Tibial artery (tissue), 4 donors: ENCODE data around the gene AFF3.

Experiments
- DNase-seq, 2 donors: peaks; one replicate each; pipeline ENCODE4 v3.0.0-alpha.2; 2019
- H3K27ac ChIP-seq, 2 donors: fragments of 200-600 bp; sonication (generic) in 1 of 2; 1 replicate in 1 of 2; 2 replicates in 1 of 2; pipeline ENCODE4 v1.5.1; 2018 to 2019; ENCODE audit warnings: mild to moderate bottlenecking in 1 of 2
- H3K27me3 ChIP-seq, 2 donors: fragments of 200-600 bp; sonication (generic) in 1 of 2; one replicate each; pipeline versions ENCODE4 v1.5.1 to v1.6.0; 2016 to 2019
- H3K36me3 ChIP-seq, 3 donors: fragments of 200-600 bp; sonication (generic) in 2 of 3; one replicate each; pipeline ENCODE4 v1.5.1; 2016 to 2019; ENCODE audit warnings: mild to moderate bottlenecking in 2 of 3
- H3K4me1 ChIP-seq, 4 donors: fragments of 200-600 bp; sonication (generic) in 2 of 4; 1 replicate in 3 of 4; 2 replicates in 1 of 4; pipeline ENCODE4 v1.5.1; 2016 to 2019
- H3K4me3 ChIP-seq, 2 donors: fragments of 200-600 bp; sonication (generic) in 1 of 2; 1 replicate in 1 of 2; 2 replicates in 1 of 2; pipeline ENCODE4 v1.5.1; 2018 to 2019; ENCODE audit warnings: mild to moderate bottlenecking in 2 of 2
- H3K9me3 ChIP-seq, 3 donors: fragments of 200-600 bp; sonication (generic) in 1 of 3; one replicate each; pipeline ENCODE4 v1.5.1; 2016 to 2019
- CTCF ChIP-seq, 2 experiments: fragments of 200-600 bp in 1 of 2; fragments of 450-650 bp in 1 of 2; IDR thresholded peaks; one replicate each; pipeline ENCODE4 v1.5.1; 2017 to 2019; ENCODE audit warnings: antibody characterized with exemption in 2 of 2, mild to moderate bottlenecking in 1 of 2, moderate library complexity in 1 of 2
- intact Hi-C: fragments of 100-400 bp; cut with DNase I; formaldehyde crosslinking; loops from one replicate; pipeline ENCODE4 v1.15.0; 2023; ENCODE audit warnings: low total_unique reads

Gene AFF3

GRCh38 chr2:99819766-99820165 is 322.6 kb downstream of the AFF3 start:
- TF ChIP-seq CTCF (IDR thresholded peaks at IDR 0.05), result no peak
- intact Hi-C loops, result no loop called here

GRCh38 chr2:99818842-99819241 is 323.5 kb downstream of the AFF3 start:
- Histone ChIP-seq H3K4me3 (no peak overlapping the region), H3K4me1 (no peaks in the 10 kb centered on the region), H3K27ac (no peak overlapping the region), H3K27me3 (no peaks in the 10 kb centered on the region), H3K9me3 (no peaks in the 10 kb centered on the region), H3K36me3 (no peaks in the 10 kb centered on the region)
- TF ChIP-seq CTCF (IDR thresholded peaks at IDR 0.05), result no peak
- intact Hi-C loops, result no loop called here
- no peak for DNase-seq

More at GRCh38 chr2:99819766-99820165, 322.6 kb downstream of the AFF3 start:
- no peak overlapping the region for H3K4me3 ChIP-seq
- DNase-seq, result no peak
- no peaks in the 10 kb centered on the region for H3K36me3 ChIP-seq
- no peaks in the 10 kb centered on the region for H3K27me3 ChIP-seq
- H3K4me1 ChIP-seq, result no peaks in the 10 kb centered on the region
- no peaks in the 10 kb centered on the region for H3K9me3 ChIP-seq
- H3K27ac ChIP-seq, result no peak overlapping the region

GRCh38 chr2:99816908-99817307 is 325.5 kb downstream of the AFF3 start:
- Histone ChIP-seq H3K9me3 (no peaks in the 10 kb centered on the region), H3K27ac (no peak overlapping the region), H3K4me1 (no peaks in the 10 kb centered on the region), H3K27me3 (no peaks in the 10 kb centered on the region), H3K36me3 (no peaks in the 10 kb centered on the region), H3K4me3 (no peak overlapping the region)
- no peak for DNase-seq
- no peak for TF ChIP-seq CTCF (IDR thresholded peaks at IDR 0.05)
- intact Hi-C loops, result no loop called here

- no peak for DNase-seq
Measured at GRCh38 chr2:99812426-99812825, 330.0 kb downstream of the AFF3 start.

GRCh38 chr2:99811544-99811943 is 330.8 kb downstream of the AFF3 start:
- Histone ChIP-seq H3K36me3 (no peaks in the 10 kb centered on the region), H3K9me3 (no peaks in the 10 kb centered on the region), H3K4me1 (peaks cover 0 to 6% (median 0%) of the 10 kb centered on the region in 4 donors), H3K27ac (no peak overlapping the region), H3K4me3 (no peak overlapping the region), H3K27me3 (no peaks in the 10 kb centered on the region)
- TF ChIP-seq CTCF (IDR thresholded peaks at IDR 0.05), result no peak
- DNase-seq, result no peak
- intact Hi-C loops, result no loop called here

More at GRCh38 chr2:99812426-99812825, 330.0 kb downstream of the AFF3 start:
- Histone ChIP-seq H3K27me3 (no peaks in the 10 kb centered on the region), H3K36me3 (no peaks in the 10 kb centered on the region), H3K4me1 (peaks cover 0 to 6% (median 0%) of the 10 kb centered on the region in 4 donors), H3K4me3 (no peak overlapping the region), H3K27ac (no peak overlapping the region), H3K9me3 (no peaks in the 10 kb centered on the region)
- no peak for TF ChIP-seq CTCF (IDR thresholded peaks at IDR 0.05)
- intact Hi-C loops, result no loop called here

- intact Hi-C loops, result no loop called here
- H3K4me1 ChIP-seq, result peaks cover 0 to 6% (median 0%) of the 10 kb centered on the region in 4 donors
- H3K27me3 ChIP-seq, result no peaks in the 10 kb centered on the region
- no peak for DNase-seq
- TF ChIP-seq CTCF (IDR thresholded peaks at IDR 0.05), result no peak
- no peaks in the 10 kb centered on the region for H3K9me3 ChIP-seq
- no peaks in the 10 kb centered on the region for H3K36me3 ChIP-seq
- no peak overlapping the region for H3K27ac ChIP-seq
- H3K4me3 ChIP-seq, result no peak overlapping the region
Measured at GRCh38 chr2:99810225-99810624, 332.2 kb downstream of the AFF3 start.
